Measurements from ENCODE around the gene ATP13A4. TPM values are rescaled to one million over a fixed set of nuclear protein-coding genes. Genes with fewer than 3 reads are reported as not detected.

ATP13A4 gene
- total RNA-seq, 1 donor from 2014 or later = 6.8 TPM

DNA sequence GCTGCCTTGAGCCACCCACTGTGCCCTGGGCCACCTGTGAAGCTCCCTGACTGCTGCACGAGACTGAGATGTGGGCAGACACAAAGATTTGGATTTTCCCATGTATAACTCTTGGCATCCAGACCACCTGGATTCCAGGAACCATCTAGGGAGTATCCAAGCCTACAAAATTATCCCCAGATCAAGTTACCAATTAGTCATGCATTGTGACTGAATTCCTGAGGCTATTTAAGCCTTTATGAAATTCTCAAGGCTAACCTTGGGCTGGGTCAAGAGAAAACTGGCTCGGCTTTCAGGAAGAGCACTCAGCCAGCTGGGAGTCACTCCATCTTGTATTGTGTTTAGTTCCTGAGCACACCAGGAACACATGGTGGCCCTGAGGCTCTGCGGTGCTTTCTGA lies 162.8 kb downstream of the ATP13A4 start:
- Mint-ChIP-seq H3K9me3 (ENCODE audit: low read depth) (no peaks in the 10 kb centered on the region), H3K27ac (no peak overlapping the region), H3K36me3 (ENCODE audit: insufficient read depth) (no peaks in the 10 kb centered on the region), H3K4me1 (ENCODE audit: low read depth) (peaks cover 4% of the 10 kb centered on the region), H3K4me3 (ENCODE audit: low read depth) (no peak overlapping the region), H3K27me3 (no peaks in the 10 kb centered on the region)
- DNase-seq (ENCODE audit: low spot score, unreplicated experiment) = no peak
- no peak for TF ChIP-seq CTCF (IDR thresholded peaks at IDR 0.05; ENCODE audit: unreplicated experiment)

- Mint-ChIP-seq H3K27ac (no peak overlapping the region), H3K4me3 (ENCODE audit: low read depth) (no peak overlapping the region), H3K36me3 (ENCODE audit: insufficient read depth) (no peaks in the 10 kb centered on the region), H3K27me3 (no peaks in the 10 kb centered on the region), H3K9me3 (ENCODE audit: low read depth) (no peaks in the 10 kb centered on the region), H3K4me1 (ENCODE audit: low read depth) (peaks cover 4% of the 10 kb centered on the region)
- TF ChIP-seq CTCF (IDR thresholded peaks at IDR 0.05; ENCODE audit: unreplicated experiment) = no peak
- DNase-seq (ENCODE audit: low spot score, unreplicated experiment) = no peak
Measured at GRCh38 chr3:193389335-193389734, 165.4 kb downstream of the ATP13A4 start.

- Mint-ChIP-seq H3K4me1 (ENCODE audit: low read depth) (peaks cover 10% of the 10 kb centered on the region), H3K36me3 (ENCODE audit: insufficient read depth) (no peaks in the 10 kb centered on the region), H3K27me3 (no peaks in the 10 kb centered on the region), H3K9me3 (ENCODE audit: low read depth) (no peaks in the 10 kb centered on the region), H3K4me3 (ENCODE audit: low read depth) (no peak overlapping the region), H3K27ac (no peak overlapping the region)
- DNase-seq (ENCODE audit: low spot score, unreplicated experiment) = no peak
- TF ChIP-seq CTCF (IDR thresholded peaks at IDR 0.05; ENCODE audit: unreplicated experiment) = no peak
Measured at GRCh38 chr3:193388361-193388760, 166.3 kb downstream of the ATP13A4 start.

- no peak for TF ChIP-seq CTCF (IDR thresholded peaks at IDR 0.05; ENCODE audit: unreplicated experiment)
- Mint-ChIP-seq H3K4me1 (ENCODE audit: low read depth) (peaks cover 11% of the 10 kb centered on the region), H3K27ac (no peak overlapping the region), H3K4me3 (ENCODE audit: low read depth) (no peak overlapping the region), H3K36me3 (ENCODE audit: insufficient read depth) (no peaks in the 10 kb centered on the region), H3K9me3 (ENCODE audit: low read depth) (no peaks in the 10 kb centered on the region), H3K27me3 (peaks cover 3% of the 10 kb centered on the region)
- DNase-seq (ENCODE audit: low spot score, unreplicated experiment) = no peak
Measured at GRCh38 chr3:193387596-193387995, 167.1 kb downstream of the ATP13A4 start.

DNA sequence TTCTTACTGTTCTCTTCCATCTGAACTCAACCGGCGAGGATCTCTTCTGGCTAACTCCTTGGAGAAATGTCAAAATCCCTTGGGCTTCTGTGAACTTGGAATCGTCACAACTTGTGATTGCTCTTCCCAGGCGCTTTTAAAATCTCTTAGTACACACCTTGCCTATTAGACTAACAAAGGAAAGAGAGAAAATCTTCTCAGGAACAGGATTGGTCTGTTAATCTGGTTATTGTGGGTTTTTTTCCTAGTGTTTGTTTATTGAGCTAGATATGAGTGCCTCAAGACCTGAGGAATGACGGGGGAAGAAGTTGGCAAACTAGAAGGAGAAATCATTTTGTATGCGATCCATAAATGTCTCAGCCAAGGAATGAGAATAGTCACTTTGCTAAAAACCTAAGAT lies 176.0 kb downstream of the ATP13A4 start, which contains the start of gene ATP13A5:
Gene ATP13A5, minus strand, starts transcription at position 48 of the 400 bp plus-strand sequence. Its CDS starts 28 bp downstream, at position 20.
- peaks cover 20% of the 10 kb centered on the region for H3K27me3 Mint-ChIP-seq
- no peaks in the 10 kb centered on the region for H3K9me3 Mint-ChIP-seq (ENCODE audit: low read depth)
- no peaks in the 10 kb centered on the region for H3K36me3 Mint-ChIP-seq (ENCODE audit: insufficient read depth)
- no peak within 1 kb of the TSS for H3K27ac Mint-ChIP-seq
- DNase-seq (ENCODE audit: low spot score, unreplicated experiment) = no peak
- H3K4me1 Mint-ChIP-seq (ENCODE audit: low read depth) = peaks cover 5% of the 10 kb centered on the region
- H3K4me3 Mint-ChIP-seq (ENCODE audit: low read depth) = no peak within 1 kb of the TSS
- TF ChIP-seq CTCF (IDR thresholded peaks at IDR 0.05; ENCODE audit: unreplicated experiment) = no peak

Data from progenitor cell of endocrine pancreas (in vitro differentiated cells).